Liver (tissue), 9 donors: ENCODE measurements around the gene CDH23. TPM values are rescaled to one million over a fixed set of nuclear protein-coding genes. Genes with fewer than 3 reads are reported as not detected.

ENCODE experiments used
- DNase-seq: peaks from one replicate; pipeline ENCODE4 v3.0.0-alpha.2; 2017; ENCODE audit warnings: low spot score
- H3K27ac ChIP-seq, 2 donors: one replicate each; pipeline ENCODE4 v1.7.0; 2013; ENCODE audit warnings: inconsistent platforms in 2 of 2, low read length in 2 of 2, control low read depth in 1 of 2, low read depth in 1 of 2, mild to moderate bottlenecking in 1 of 2
- H3K27me3 ChIP-seq, 4 donors: one replicate each; pipeline versions ENCODE4 v1.6.1 to v1.7.0; 2013; ENCODE audit warnings: low read length in 3 of 4, inconsistent platforms in 1 of 4, mild to moderate bottlenecking in 1 of 4, moderate library complexity in 1 of 4; ENCODE audit not compliant: control insufficient read depth in 4 of 4, insufficient read depth in 4 of 4
- H3K36me3 ChIP-seq, 4 donors: one replicate each; pipeline versions ENCODE4 v1.6.1 to v1.7.0; 2013; ENCODE audit warnings: low read length in 3 of 4, mild to moderate bottlenecking in 3 of 4, low read depth in 1 of 4, moderate library complexity in 1 of 4; ENCODE audit not compliant: control insufficient read depth in 4 of 4, insufficient read depth in 3 of 4
- H3K4me1 ChIP-seq, 4 donors: one replicate each; pipeline versions ENCODE4 v1.6.1 to v1.7.0; 2013; ENCODE audit warnings: low read length in 3 of 4, mild to moderate bottlenecking in 3 of 4, moderate library complexity in 1 of 4; ENCODE audit not compliant: control insufficient read depth in 4 of 4, insufficient read depth in 4 of 4
- H3K4me3 ChIP-seq, 3 donors: one replicate each; pipeline versions ENCODE4 v1.6.1 to v1.7.0; 2013; ENCODE audit warnings: low read length in 3 of 3, control low read depth in 1 of 3, low read depth in 1 of 3, mild to moderate bottlenecking in 1 of 3
- H3K9ac ChIP-seq, 2 donors: one replicate each; pipeline ENCODE4 v1.7.0; 2013; ENCODE audit warnings: low read length in 2 of 2, mild to moderate bottlenecking in 2 of 2, moderate library complexity in 2 of 2, control low read depth in 1 of 2, low read depth in 1 of 2
- H3K9me3 ChIP-seq, 4 donors: one replicate each; pipeline versions ENCODE4 v1.6.1 to v1.7.0; 2013; ENCODE audit warnings: low read length in 3 of 4; ENCODE audit not compliant: control insufficient read depth in 4 of 4
- ATF3 ChIP-seq: IDR thresholded peaks from 2 replicates; pipeline ENCODE4 v1.6.1; 2016; ENCODE audit warnings: antibody characterized with exemption
- CTCF ChIP-seq: fragments of 150-350 bp; IDR thresholded peaks from 2 replicates; pipeline ENCODE4 v1.5.1; 2017; ENCODE audit warnings: improper control_type of control experiment, low read depth, low read length; ENCODE audit not compliant: missing input control
- EGR1 ChIP-seq, 2 donors: IDR thresholded peaks; 2 replicates each; pipeline ENCODE4 v1.6.1; 2016 to 2018; ENCODE audit warnings: antibody characterized with exemption in 2 of 2, low read depth in 2 of 2
- FOXA1 ChIP-seq: IDR thresholded peaks from 2 replicates; pipeline ENCODE4 v1.6.1; 2016; ENCODE audit warnings: antibody characterized with exemption
- FOXA2 ChIP-seq: IDR thresholded peaks from 2 replicates; pipeline ENCODE4 v1.6.1; 2016; ENCODE audit warnings: antibody characterized with exemption
- GABPA ChIP-seq, 2 donors: IDR thresholded peaks in 1 of 2; conservative IDR thresholded peaks in 1 of 2; 2 replicates each; pipeline ENCODE4 v1.6.1; 2016; ENCODE audit warnings: antibody characterized with exemption in 2 of 2, mild to moderate bottlenecking in 1 of 2, moderate library complexity in 1 of 2
- HNF4A ChIP-seq, 2 donors: conservative IDR thresholded peaks; 2 replicates each; pipeline ENCODE4 v1.6.1; 2016; ENCODE audit warnings: antibody characterized with exemption in 2 of 2, mild to moderate bottlenecking in 2 of 2
- HNF4G ChIP-seq: IDR thresholded peaks from 2 replicates; pipeline ENCODE4 v1.6.1; 2016; ENCODE audit warnings: antibody characterized with exemption
- JUND ChIP-seq, 2 donors: IDR thresholded peaks; 2 replicates each; pipeline ENCODE4 v1.6.1; 2016; ENCODE audit warnings: antibody characterized with exemption in 2 of 2
- MAX ChIP-seq: IDR thresholded peaks from 2 replicates; pipeline ENCODE4 v1.6.1; 2016; ENCODE audit warnings: antibody characterized with exemption
- NR2F2 ChIP-seq: IDR thresholded peaks from 2 replicates; pipeline ENCODE4 v1.6.1; 2016; ENCODE audit warnings: antibody characterized with exemption
- RAD21 ChIP-seq, 2 donors: IDR thresholded peaks; 2 replicates each; pipeline ENCODE4 v1.6.1; 2016; ENCODE audit warnings: antibody characterized with exemption in 2 of 2, mild to moderate bottlenecking in 2 of 2
- REST ChIP-seq: IDR thresholded peaks from 2 replicates; pipeline ENCODE4 v1.6.1; 2016; ENCODE audit warnings: antibody characterized with exemption, mild to moderate bottlenecking
- RXRA ChIP-seq, 2 donors: IDR thresholded peaks; 2 replicates each; pipeline ENCODE4 v1.6.1; 2017 to 2018; ENCODE audit warnings: antibody characterized with exemption in 2 of 2, mild to moderate bottlenecking in 1 of 2
- SP1 ChIP-seq: IDR thresholded peaks from 2 replicates; pipeline ENCODE4 v1.6.1; 2018; ENCODE audit warnings: antibody characterized with exemption, mild to moderate bottlenecking
- TAF1 ChIP-seq: conservative IDR thresholded peaks from 2 replicates; pipeline ENCODE4 v1.6.1; 2016; ENCODE audit warnings: antibody characterized with exemption, mild to moderate bottlenecking
- YY1 ChIP-seq: IDR thresholded peaks from 2 replicates; pipeline ENCODE4 v1.6.1; 2016; ENCODE audit warnings: antibody characterized with exemption, mild to moderate bottlenecking
- ZBTB33 ChIP-seq: IDR thresholded peaks from 2 replicates; pipeline ENCODE4 v1.6.1; 2016; ENCODE audit warnings: antibody characterized with exemption
- WGBS: extraction: QIAGEN DNeasy Blood & Tissue Kit; methylation state at CpG from one replicate; pipeline ENCODE4 v1.1.7; 2013; 5-methylcytosine and 5-hydroxymethylcytosine counted together
- polyA plus RNA-seq, 2 donors: library from polyadenylated mRNA; stranded (reverse) in 1 of 2; unstranded in 1 of 2; fragments of 200-250 nt in 1 of 2; fragments of >200 nt in 1 of 2; fragmentation: Nextera tagmentation in 1 of 2; extraction: Ambion mirVana in 1 of 2; gene quantifications; one replicate each; pipeline versions ENCODE4 v1.2.1 to v1.2.3, GENCODE V29; 2013 to 2015
- total RNA-seq, 2 donors: library from RNA; depleted of rRNA; stranded (reverse); fragments of >200 nt; gene quantifications; one replicate each; pipeline ENCODE4 v1.2.3, GENCODE V29; 2014
- donor health status: healthy.
- donor health status: healthy.
- donor health status: healthy.
- donor health status: healthy.
- donor health status: healthy.

Gene CDH23
- total and polyA plus RNA-seq, 4 donors = 1.5 to 4.7 (median 3.4) TPM

- 93% methylated on average over 23 of the region's 23 CpGs for WGBS
- no peak for DNase-seq
- H3K36me3 ChIP-seq = peaks cover 0 to 2% (median 0%) of the 10 kb centered on the region in 4 donors
- no peaks in the 10 kb centered on the region for H3K27me3 ChIP-seq
- TF ChIP-seq FOXA1 (no peak), NR2F2 (no peak), ZBTB33 (no peak), RXRA (IDR thresholded peaks at IDR 0.05) (no peak)
- H3K27ac ChIP-seq = no peak overlapping the region
- no peaks in the 10 kb centered on the region for H3K9me3 ChIP-seq
- H3K4me3 ChIP-seq = no peak overlapping the region
- H3K9ac ChIP-seq = no peak overlapping the region
- no peaks in the 10 kb centered on the region for H3K4me1 ChIP-seq
These were observed 410.2 kb downstream of the CDH23 start for GRCh38 chr10:71806704-71807556.

GRCh38 chr10:71807557-71808510 lies 411.1 kb downstream of the CDH23 start:
- Histone ChIP-seq H3K9me3 (no peaks in the 10 kb centered on the region), H3K27ac (no peak overlapping the region), H3K27me3 (no peaks in the 10 kb centered on the region), H3K4me1 (no peaks in the 10 kb centered on the region), H3K4me3 (no peak overlapping the region), H3K36me3 (peaks cover 0 to 2% (median 0%) of the 10 kb centered on the region in 4 donors), H3K9ac (no peak overlapping the region)
- WGBS = 94% methylated on average over 21 of the region's 21 CpGs
- TF ChIP-seq TAF1 (no peak), GABPA (IDR thresholded peaks at IDR 0.05 in 1 of 2, conservative IDR thresholded peaks at IDR 0.05 in 1 of 2) (no peak), FOXA1 (no peak), ZBTB33 (no peak), ATF3 (no peak), JUND (IDR thresholded peaks at IDR 0.05) (no peak), FOXA2 (no peak), HNF4G (no peak), SP1 (no peak), NR2F2 (no peak), YY1 (no peak), EGR1 (IDR thresholded peaks at IDR 0.05; ENCODE audit: low read depth in 2 of 2) (no peak), CTCF (no peak), MAX (no peak), RXRA (IDR thresholded peaks at IDR 0.05) (no peak), REST (no peak), HNF4A (conservative IDR thresholded peaks at IDR 0.05) (no peak), RAD21 (IDR thresholded peaks at IDR 0.05) (no peak)
- DNase-seq = no peak
